Lower lobe of right lung (tissue), 2 donors: ENCODE data around the gene DCAKD. TPM values are rescaled to one million over a fixed set of nuclear protein-coding genes. Genes with fewer than 3 reads are reported as not detected.

Experiments used
- ATAC-seq, 2 donors: fragments of 200-7000 bp; cut with Tn5 transposase; one replicate each; pipeline ENCODE4 v1.9.1; 2020 to 2022; ENCODE audit warnings: mild to moderate bottlenecking in 2 of 2, moderate library complexity in 2 of 2
- DNase-seq: peaks from one replicate; pipeline ENCODE4 v3.0.0-alpha.2; 2020
- H3K27ac ChIP-seq: fragments of 200-600 bp; one replicate; pipeline ENCODE4 v1.8.0; 2022
- H3K27me3 ChIP-seq: fragments of 200-600 bp; one replicate; pipeline ENCODE4 v1.8.0; 2022; ENCODE audit warnings: low read depth
- H3K36me3 ChIP-seq: fragments of 200-600 bp; one replicate; pipeline ENCODE4 v1.8.0; 2022; ENCODE audit warnings: mild to moderate bottlenecking
- H3K4me1 ChIP-seq: fragments of 200-600 bp; one replicate; pipeline ENCODE4 v1.8.0; 2022
- H3K4me3 ChIP-seq: fragments of 200-600 bp; one replicate; pipeline ENCODE4 v1.8.0; 2022; ENCODE audit warnings: mild to moderate bottlenecking
- H3K9me3 ChIP-seq: fragments of 200-600 bp; one replicate; pipeline ENCODE4 v1.8.0; 2022
- CTCF ChIP-seq: fragments of 200-600 bp; IDR thresholded peaks from one replicate; pipeline ENCODE4 v1.8.0; 2022; ENCODE audit warnings: antibody characterized with exemption, mild to moderate bottlenecking
- intact Hi-C: fragments of 100-400 bp; cut with DNase I; formaldehyde crosslinking; loops from one replicate; pipeline ENCODE4 v1.11.0; 2022
- total RNA-seq: library from RNA; stranded (reverse); fragmentation: NEBNext Ultra II Directional; extraction: Animal tissue kit (Norgen Biotek cat#: 25700); gene quantifications from one replicate; pipeline ENCODE4 v1.2.1, GENCODE V29; 2021
- donor health status: DM: no; HTN: yes; CAD: no; lungs with severe emphysema.

DCAKD gene
- total RNA-seq, 1 donor from 2014 or later: 20.1 TPM

- peak overlapping the region; percentile 81 for H3K27ac ChIP-seq
- H3K9me3 ChIP-seq: no peaks in the 10 kb centered on the region
- no peaks in the 10 kb centered on the region for H3K27me3 ChIP-seq
- DNase-seq (no peak), ATAC-seq (peak; percentile 52 to 55)
- H3K36me3 ChIP-seq: peaks cover 89% of the 10 kb centered on the region
- intact Hi-C loops: no loop called here
- peaks cover 31% of the 10 kb centered on the region for H3K4me1 ChIP-seq
- no peak overlapping the region for H3K4me3 ChIP-seq
- no peak for TF ChIP-seq CTCF
Measured at GRCh38 chr17:45093444-45094110, 42.1 kb upstream of the DCAKD start.

GRCh38 chr17:45092911-45093430 lies 41.5 kb upstream of the DCAKD start:
- peak; percentile 96 to 98 for ATAC-seq
- intact Hi-C loops: no loop called here

GRCh38 chr17:45091778-45092425 lies 40.5 kb upstream of the DCAKD start:
- no peak for TF ChIP-seq CTCF
- Histone ChIP-seq H3K4me3 (no peak overlapping the region), H3K27me3 (no peaks in the 10 kb centered on the region), H3K4me1 (peaks cover 36% of the 10 kb centered on the region), H3K9me3 (no peaks in the 10 kb centered on the region), H3K27ac (peak overlapping the region; percentile 81), H3K36me3 (peaks cover 89% of the 10 kb centered on the region)
- DNase-seq (no peak), ATAC-seq (no peak)
- intact Hi-C loops: no loop called here

More at GRCh38 chr17:45092911-45093430, 41.5 kb upstream of the DCAKD start:
- no peak for TF ChIP-seq CTCF
- Histone ChIP-seq H3K27me3 (no peaks in the 10 kb centered on the region), H3K4me3 (no peak overlapping the region), H3K9me3 (no peaks in the 10 kb centered on the region), H3K27ac (peak overlapping the region; percentile 81), H3K4me1 (peaks cover 28% of the 10 kb centered on the region), H3K36me3 (peaks cover 89% of the 10 kb centered on the region)
- DNase-seq: peak; percentile 71

- Histone ChIP-seq H3K27me3 (no peaks in the 10 kb centered on the region), H3K27ac (peak overlapping the region; percentile 4), H3K4me3 (no peak overlapping the region), H3K36me3 (peaks cover 89% of the 10 kb centered on the region), H3K4me1 (peaks cover 36% of the 10 kb centered on the region), H3K9me3 (no peaks in the 10 kb centered on the region)
- ATAC-seq (no peak), DNase-seq (no peak)
- no peak for TF ChIP-seq CTCF
- intact Hi-C loops: no loop called here
Measured at GRCh38 chr17:45090711-45091110, 39.3 kb upstream of the DCAKD start.

GRCh38 chr17:45088741-45089140 lies 37.3 kb upstream of the DCAKD start:
- Histone ChIP-seq H3K4me1 (peaks cover 30% of the 10 kb centered on the region), H3K9me3 (no peaks in the 10 kb centered on the region), H3K36me3 (peaks cover 89% of the 10 kb centered on the region), H3K27ac (no peak overlapping the region), H3K27me3 (no peaks in the 10 kb centered on the region), H3K4me3 (no peak overlapping the region)
- no peak for DNase-seq
- intact Hi-C loops: no loop called here
- no peak for TF ChIP-seq CTCF
- no peak for ATAC-seq
